NCI-H460 (cell line): Measurements from ENCODE around the gene WNT16. TPM values are rescaled to one million over a fixed set of nuclear protein-coding genes. Genes with fewer than 3 reads are reported as not detected.

Experiments
- DNase-seq: peaks from one replicate; pipeline ENCODE4 v3.0.0-alpha.2; 2016; ENCODE audit warnings: low read depth; ENCODE audit errors: extremely low read depth
- total RNA-seq: library from RNA; depleted of rRNA; stranded (reverse); fragments of >200 nt; shearing (Covaris generic); gene quantifications from 2 replicates; pipeline ENCODE4 v1.2.3, GENCODE V29; 2014; rRNA removed

Gene WNT16
- total RNA-seq, 1 experiment from 2014 or later, result not detected

DNA sequence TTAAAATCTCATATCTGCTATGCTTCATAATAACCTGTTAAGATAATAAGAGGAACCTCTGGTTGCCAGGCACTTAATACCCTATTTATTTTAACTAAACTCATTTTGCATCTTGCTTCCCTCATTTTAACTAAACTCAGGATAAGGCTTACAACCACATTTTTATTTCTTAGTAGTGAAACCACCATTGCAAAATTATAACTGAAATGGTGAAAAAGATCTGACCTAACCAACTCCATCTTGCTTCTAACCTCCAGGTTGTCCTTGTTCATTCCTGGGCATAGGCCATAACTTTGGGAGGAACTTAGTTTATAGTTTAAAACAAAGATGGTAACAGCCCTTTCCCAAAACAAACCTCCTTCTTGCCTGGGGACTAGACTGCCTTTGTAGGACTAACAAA is 61.3 kb downstream of the WNT16 start:
- DNase-seq, result no peak

DNA sequence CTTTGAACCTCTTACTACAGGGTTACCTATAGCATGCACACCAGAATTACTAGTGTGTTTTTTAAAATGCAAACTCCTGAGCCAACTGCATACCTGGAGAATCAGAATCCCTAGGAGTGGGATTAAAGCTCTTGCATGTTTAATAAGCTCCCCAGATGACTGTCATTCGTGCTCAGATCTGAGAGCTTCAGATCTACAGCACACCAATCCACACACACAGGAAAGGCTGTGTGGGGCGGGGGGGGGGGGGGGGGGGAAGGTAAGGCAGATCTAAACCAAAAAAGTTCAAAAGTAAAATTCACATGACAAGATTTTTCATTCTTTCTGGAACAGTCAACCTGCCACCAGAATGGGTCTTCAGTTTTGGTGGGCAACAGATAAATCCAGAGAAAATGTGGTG is 61.8 kb downstream of the WNT16 start:
- DNase-seq, result no peak

Other genes starting within 250 kb of the WNT16 start
- 52.4 and 65.3 TPM in 2 replicates for gene FAM3C, start 67.3 kb downstream of the WNT16 start, total RNA-seq